Esophagus squamous epithelium (tissue), 5 donors: ENCODE measurements around the gene ACAT2. TPM values are rescaled to one million over a fixed set of nuclear protein-coding genes. Genes with fewer than 3 reads are reported as not detected.
A peak's percentile ranks its signal among the peaks of the same experiment; 100 is the strongest.

Experiments used
- DNase-seq: peaks from one replicate; lab custom pipeline; 2025; lab: John Stamatoyannopoulos, UW
- H3K27ac ChIP-seq, 4 donors: fragments of 200-600 bp; sonication (generic); one replicate each; pipeline ENCODE4 v1.5.1; 2016 to 2019; ENCODE audit warnings: mild to moderate bottlenecking in 1 of 4
- H3K27me3 ChIP-seq, 4 donors: fragments of 200-600 bp; sonication (generic); 1 replicate in 3 of 4; 2 replicates in 1 of 4; pipeline versions ENCODE4 v1.5.1 to v1.6.0; 2017 to 2021; ENCODE audit warnings: antibody characterized with exemption in 1 of 4
- H3K36me3 ChIP-seq, 3 donors: fragments of 200-600 bp; sonication (generic); one replicate each; pipeline ENCODE4 v1.5.1; 2016 to 2019
- H3K4me1 ChIP-seq, 3 donors: fragments of 200-600 bp; sonication (generic); one replicate each; pipeline ENCODE4 v1.5.1; 2017 to 2019
- H3K4me3 ChIP-seq, 4 donors: fragments of 200-600 bp; sonication (generic); 1 replicate in 3 of 4; 2 replicates in 1 of 4; pipeline ENCODE4 v1.5.1; 2016 to 2019; ENCODE audit warnings: mild to moderate bottlenecking in 2 of 4, moderate library complexity in 1 of 4
- H3K9me3 ChIP-seq, 3 donors: fragments of 200-600 bp; sonication (generic); one replicate each; pipeline ENCODE4 v1.5.1; 2016 to 2019
- POLR2A ChIP-seq, 4 donors: fragments of 450-650 bp; IDR thresholded peaks; one replicate each; pipeline ENCODE4 v1.6.1; 2017; ENCODE audit warnings: antibody characterized with exemption in 4 of 4, mild to moderate bottlenecking in 4 of 4, moderate library complexity in 3 of 4
- WGBS, 2 donors: methylation state at CpG; one replicate each; pipeline ENCODE4 v1.1.5; 2018; 5-methylcytosine and 5-hydroxymethylcytosine counted together
- intact Hi-C: fragments of 100-400 bp; cut with DNase I; formaldehyde crosslinking; loops from one replicate; pipeline ENCODE4 v1.15.0; 2022
- total RNA-seq, 4 donors: library from RNA; depleted of rRNA; stranded (reverse); fragments of >200 nt; gene quantifications; one replicate each; pipeline ENCODE4 v1.1.0, GENCODE V29; 2016
- TF ChIP-seq, protein P1 (sequence below), 6 experiments: fragments of 450-650 bp in 4 of 6; fragments of 200-600 bp in 2 of 6; sonication (generic) in 2 of 6; IDR thresholded peaks; one replicate each; pipeline ENCODE4 v1.5.1; 2016 to 2019; ENCODE audit warnings: antibody characterized with exemption in 6 of 6, mild to moderate bottlenecking in 4 of 6, moderate library complexity in 4 of 6
- donor health status: DM: yes; HTN: yes; CAD: no.

Gene ACAT2
- total RNA-seq, 4 donors from 2014 or later, result 24.9 to 56.8 (median 40.8) TPM

- Histone ChIP-seq H3K4me1 (peaks cover 12 to 73% (median 31%) of the 10 kb centered on the region in 3 donors), H3K36me3 (peaks cover 0 to 6% (median 6%) of the 10 kb centered on the region in 3 donors), H3K27ac (peak within 1 kb of the TSS; percentile 98 to 100 (median 100)), H3K4me3 (peak within 1 kb of the TSS; percentile 76 to 97 (median 86)), H3K9me3 (no peaks in the 10 kb centered on the region), H3K27me3 (no peaks in the 10 kb centered on the region)
- 0% methylated on average over 3 to 4 of the region's 93 CpGs for WGBS, 2 donors
- peak in 3 of 4 donors; percentile 50 to 84 (median 82) for TF ChIP-seq POLR2A (IDR thresholded peaks at IDR 0.05)
- TF ChIP-seq, protein P1, sequence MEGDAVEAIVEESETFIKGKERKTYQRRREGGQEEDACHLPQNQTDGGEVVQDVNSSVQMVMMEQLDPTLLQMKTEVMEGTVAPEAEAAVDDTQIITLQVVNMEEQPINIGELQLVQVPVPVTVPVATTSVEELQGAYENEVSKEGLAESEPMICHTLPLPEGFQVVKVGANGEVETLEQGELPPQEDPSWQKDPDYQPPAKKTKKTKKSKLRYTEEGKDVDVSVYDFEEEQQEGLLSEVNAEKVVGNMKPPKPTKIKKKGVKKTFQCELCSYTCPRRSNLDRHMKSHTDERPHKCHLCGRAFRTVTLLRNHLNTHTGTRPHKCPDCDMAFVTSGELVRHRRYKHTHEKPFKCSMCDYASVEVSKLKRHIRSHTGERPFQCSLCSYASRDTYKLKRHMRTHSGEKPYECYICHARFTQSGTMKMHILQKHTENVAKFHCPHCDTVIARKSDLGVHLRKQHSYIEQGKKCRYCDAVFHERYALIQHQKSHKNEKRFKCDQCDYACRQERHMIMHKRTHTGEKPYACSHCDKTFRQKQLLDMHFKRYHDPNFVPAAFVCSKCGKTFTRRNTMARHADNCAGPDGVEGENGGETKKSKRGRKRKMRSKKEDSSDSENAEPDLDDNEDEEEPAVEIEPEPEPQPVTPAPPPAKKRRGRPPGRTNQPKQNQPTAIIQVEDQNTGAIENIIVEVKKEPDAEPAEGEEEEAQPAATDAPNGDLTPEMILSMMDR (IDR thresholded peaks at IDR 0.05), result peak in 1 of 6 experiments; percentile 14
- DNase-seq, result peak; percentile 89
- intact Hi-C loops, result loop anchor here (5.0 kb wide), 1 partner anchor 60 kb away; the partner anchor contains the start of gene TCP1
Measured at GRCh38 chr6:159726918-159727716, 34.7 kb upstream of the ACAT2 start, which contains the start of gene WTAP. Gene WTAP, plus strand, starts transcription at chr6:159727506. Its CDS starts 8,760 bp downstream, at chr6:159736266.

DNA sequence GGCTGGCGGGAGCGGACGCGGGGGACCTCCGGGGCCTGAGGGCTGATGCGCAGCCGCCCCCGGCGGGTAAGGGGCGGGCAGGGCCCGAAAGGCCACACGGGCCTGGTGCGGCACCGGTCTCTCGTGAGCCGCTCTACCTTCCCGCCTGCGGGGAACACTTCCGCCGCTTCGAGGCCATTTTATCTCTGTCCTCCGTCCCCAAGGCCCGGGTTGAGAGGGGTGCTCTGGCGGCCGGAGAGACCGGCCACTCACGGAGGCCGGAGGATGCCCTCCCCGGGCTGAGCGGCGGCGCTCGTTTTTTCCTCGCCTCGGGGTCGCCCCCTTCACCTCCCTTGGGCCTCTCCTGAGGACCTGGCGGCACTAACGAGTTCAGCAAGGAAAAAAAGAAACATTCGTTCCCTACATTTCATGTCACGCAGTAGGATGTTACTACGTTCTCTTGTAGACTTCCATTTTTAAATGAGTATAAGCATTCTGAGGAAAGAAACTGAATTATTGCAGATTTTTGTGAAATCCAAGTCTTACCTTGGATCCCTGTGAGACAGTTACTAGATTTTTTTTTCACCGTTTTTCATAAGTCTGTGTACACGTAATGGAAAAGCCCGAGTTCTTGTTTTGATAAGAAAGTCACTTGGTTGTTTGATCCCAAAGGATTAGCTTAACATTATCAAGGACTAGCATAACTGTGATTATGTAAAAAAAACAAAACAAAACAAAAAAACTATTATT lies 34.0 kb upstream of the ACAT2 start:
- WGBS, 2 donors, result 0% methylated on average over 8 of the region's 44 CpGs
- H3K27me3 ChIP-seq, result no peaks in the 10 kb centered on the region
- H3K4me1 ChIP-seq, result peaks cover 12 to 73% (median 31%) of the 10 kb centered on the region in 3 donors
- peak overlapping the region; percentile 98 to 100 (median 100) for H3K27ac ChIP-seq
- no peak for TF ChIP-seq POLR2A (IDR thresholded peaks at IDR 0.05)
- TF ChIP-seq, protein P1 (IDR thresholded peaks at IDR 0.05), result peak in 1 of 6 experiments; percentile 3
- H3K4me3 ChIP-seq, result peak overlapping the region; percentile 76 to 97 (median 86)
- peaks cover 0 to 6% (median 0%) of the 10 kb centered on the region in 3 donors for H3K36me3 ChIP-seq
- no peaks in the 10 kb centered on the region for H3K9me3 ChIP-seq
- DNase-seq, result no peak
- intact Hi-C loops, result loop anchor here (5.0 kb wide), 1 partner anchor 59 kb away; the partner anchor contains the start of gene TCP1

- H3K4me1 ChIP-seq, result peaks cover 12 to 73% (median 35%) of the 10 kb centered on the region in 3 donors
- peaks cover 0 to 7% (median 0%) of the 10 kb centered on the region in 3 donors for H3K36me3 ChIP-seq
- H3K4me3 ChIP-seq, result peak overlapping the region; percentile 76 to 97 (median 86)
- TF ChIP-seq, protein P1 (IDR thresholded peaks at IDR 0.05), result no peak
- TF ChIP-seq POLR2A (IDR thresholded peaks at IDR 0.05), result no peak
- intact Hi-C loops, result loop anchor here (5.0 kb wide), 1 partner anchor 59 kb away; the partner anchor contains the start of gene TCP1
- H3K9me3 ChIP-seq, result no peaks in the 10 kb centered on the region
- no peak for DNase-seq
- H3K27me3 ChIP-seq, result no peaks in the 10 kb centered on the region
- 0 to 1% methylated on average over 9 of the region's 9 CpGs for WGBS, 2 donors
- peak overlapping the region; percentile 98 to 100 (median 100) for H3K27ac ChIP-seq
Measured at GRCh38 chr6:159728531-159728964, 33.3 kb upstream of the ACAT2 start.

DNA sequence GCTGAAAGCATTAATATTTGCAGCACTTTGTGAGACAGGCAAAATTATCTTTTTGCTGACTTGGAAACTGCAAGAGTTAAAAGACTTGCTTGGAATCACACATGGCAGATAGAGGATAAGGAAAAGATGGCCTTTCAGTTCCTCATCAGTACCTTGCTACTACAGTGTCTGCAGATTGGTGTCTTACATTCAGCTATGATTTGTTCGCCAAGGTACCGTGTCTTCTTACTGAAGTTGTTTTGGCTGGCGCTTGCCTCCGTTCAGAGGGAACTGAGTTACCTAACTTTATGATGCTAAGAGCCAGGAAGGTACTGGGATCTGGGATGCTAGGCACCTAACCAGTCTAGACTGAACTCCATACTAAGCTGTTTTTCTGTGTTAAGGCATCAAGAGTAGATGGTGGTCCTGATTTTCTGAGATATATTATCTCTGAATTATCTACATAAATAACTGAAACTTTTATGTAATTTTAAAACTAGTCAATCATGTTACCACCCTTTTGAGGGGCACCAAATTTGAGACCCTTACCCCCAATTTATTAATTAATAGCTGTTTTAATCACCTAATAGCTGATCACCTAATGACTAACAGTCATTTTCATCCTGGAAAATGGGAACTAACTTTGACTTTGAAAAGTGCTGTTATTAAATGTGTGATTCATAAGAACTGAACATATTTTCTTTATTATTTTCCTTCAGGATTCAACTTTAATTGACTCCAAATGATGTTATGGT lies 32.1 kb upstream of the ACAT2 start:
- intact Hi-C loops, result loop anchor here (5.0 kb wide), 1 partner anchor 58 kb away; the partner anchor contains the start of gene TCP1
- 7 to 10% methylated on average over 4 of the region's 4 CpGs for WGBS, 2 donors

More for the DNA sequence above, 32.1 kb upstream of the ACAT2 start:
- Histone ChIP-seq H3K27me3 (no peaks in the 10 kb centered on the region), H3K4me1 (peaks cover 12 to 80% (median 35%) of the 10 kb centered on the region in 3 donors), H3K9me3 (no peaks in the 10 kb centered on the region), H3K27ac (peak overlapping the region in 3 of 4 donors; percentile 11 to 100 (median 33)), H3K4me3 (peak overlapping the region; percentile 2 to 97 (median 86)), H3K36me3 (peaks cover 0 to 10% (median 0%) of the 10 kb centered on the region in 3 donors)
- TF ChIP-seq, protein P1 (IDR thresholded peaks at IDR 0.05), result no peak
- no peak for TF ChIP-seq POLR2A (IDR thresholded peaks at IDR 0.05)
- DNase-seq, result no peak
